ENCODE measurements around the gene RICTOR. TPM values are rescaled to one million over a fixed set of nuclear protein-coding genes. Genes with fewer than 3 reads are reported as not detected.
A peak's percentile ranks its signal among the peaks of the same experiment; 100 is the strongest.

Gene RICTOR
- total RNA-seq, 1 donor from 2014 or later, result 35.0 TPM

DNA sequence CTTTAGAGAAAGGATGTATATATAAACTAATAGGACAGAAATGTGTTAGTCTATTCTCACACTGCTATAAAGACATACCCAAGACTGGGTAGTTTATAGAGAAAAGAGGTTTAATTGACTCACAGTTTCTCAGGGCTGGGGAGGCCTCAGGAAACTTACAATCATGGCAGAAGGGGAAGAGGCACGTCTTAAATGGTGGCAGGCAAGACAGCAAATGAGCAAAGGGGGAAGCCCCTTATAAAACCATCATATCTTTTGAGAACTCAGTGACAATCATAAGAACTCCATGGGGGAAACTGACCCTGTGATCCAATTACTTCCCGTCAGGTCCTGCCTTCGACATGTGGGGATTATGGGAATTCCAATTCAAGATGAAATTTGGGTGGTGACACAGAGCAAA is 8.8 kb upstream of the RICTOR start:
- no peaks in the 10 kb centered on the region for H3K27me3 ChIP-seq (ENCODE audit: low read depth)
- no peak overlapping the region for H3K27ac ChIP-seq (replicated peaks)
- peaks cover 9% of the 10 kb centered on the region for H3K4me1 ChIP-seq
- H3K9me3 ChIP-seq (replicated peaks), result no peaks in the 10 kb centered on the region
- no peak overlapping the region for H3K4me3 ChIP-seq
- no peak for DNase-seq
- no peaks in the 10 kb centered on the region for H3K36me3 ChIP-seq
- intact Hi-C loops (cut with micrococcal nuclease), result loop anchor here (5.0 kb wide), 1 partner anchor 86 kb away; no protein-coding TSS in a partner anchor
- TF ChIP-seq, protein P1, sequence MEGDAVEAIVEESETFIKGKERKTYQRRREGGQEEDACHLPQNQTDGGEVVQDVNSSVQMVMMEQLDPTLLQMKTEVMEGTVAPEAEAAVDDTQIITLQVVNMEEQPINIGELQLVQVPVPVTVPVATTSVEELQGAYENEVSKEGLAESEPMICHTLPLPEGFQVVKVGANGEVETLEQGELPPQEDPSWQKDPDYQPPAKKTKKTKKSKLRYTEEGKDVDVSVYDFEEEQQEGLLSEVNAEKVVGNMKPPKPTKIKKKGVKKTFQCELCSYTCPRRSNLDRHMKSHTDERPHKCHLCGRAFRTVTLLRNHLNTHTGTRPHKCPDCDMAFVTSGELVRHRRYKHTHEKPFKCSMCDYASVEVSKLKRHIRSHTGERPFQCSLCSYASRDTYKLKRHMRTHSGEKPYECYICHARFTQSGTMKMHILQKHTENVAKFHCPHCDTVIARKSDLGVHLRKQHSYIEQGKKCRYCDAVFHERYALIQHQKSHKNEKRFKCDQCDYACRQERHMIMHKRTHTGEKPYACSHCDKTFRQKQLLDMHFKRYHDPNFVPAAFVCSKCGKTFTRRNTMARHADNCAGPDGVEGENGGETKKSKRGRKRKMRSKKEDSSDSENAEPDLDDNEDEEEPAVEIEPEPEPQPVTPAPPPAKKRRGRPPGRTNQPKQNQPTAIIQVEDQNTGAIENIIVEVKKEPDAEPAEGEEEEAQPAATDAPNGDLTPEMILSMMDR (IDR thresholded peaks at IDR 0.05; ENCODE audit: borderline replicate concordance), result no peak

DNA sequence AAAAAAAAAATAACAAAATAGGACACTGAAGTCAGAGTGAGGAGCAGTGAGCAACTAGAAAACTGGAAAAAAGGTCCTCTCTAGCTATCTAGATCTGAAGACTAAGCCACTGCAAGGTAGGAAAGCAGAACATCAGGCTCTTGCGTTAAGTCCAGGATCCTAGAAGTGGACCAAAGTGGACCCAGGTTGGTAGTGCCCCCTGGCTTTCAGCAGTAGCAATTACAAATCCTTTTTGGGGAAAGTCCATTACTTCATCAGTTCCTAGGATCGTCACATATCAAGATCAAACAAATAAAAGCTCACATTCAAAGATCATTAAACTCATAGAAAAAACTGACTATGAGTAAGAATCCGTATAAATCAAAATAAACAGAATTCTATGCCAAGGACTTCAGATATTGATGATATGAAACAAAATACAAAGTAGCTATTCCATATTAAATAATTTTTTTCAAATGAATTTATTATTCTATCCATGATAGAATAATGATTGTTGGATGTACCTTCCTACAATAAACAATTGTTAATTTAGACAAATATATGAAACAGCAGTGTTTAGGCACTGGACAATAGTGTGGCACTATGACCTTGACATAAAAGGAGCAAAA is 6.5 kb upstream of the RICTOR start:
- Histone ChIP-seq H3K9me3 (replicated peaks) (no peaks in the 10 kb centered on the region), H3K4me3 (no peak overlapping the region), H3K27ac (replicated peaks) (no peak overlapping the region), H3K4me1 (peaks cover 20% of the 10 kb centered on the region), H3K36me3 (no peaks in the 10 kb centered on the region), H3K27me3 (ENCODE audit: low read depth) (no peaks in the 10 kb centered on the region)
- TF ChIP-seq, protein P1 (IDR thresholded peaks at IDR 0.05; ENCODE audit: borderline replicate concordance), result peak; percentile 88
- intact Hi-C loops (cut with micrococcal nuclease), result loop anchor here (5.0 kb wide), 1 partner anchor 83 kb away; no protein-coding TSS in a partner anchor
- DNase-seq, result no peak

DNA sequence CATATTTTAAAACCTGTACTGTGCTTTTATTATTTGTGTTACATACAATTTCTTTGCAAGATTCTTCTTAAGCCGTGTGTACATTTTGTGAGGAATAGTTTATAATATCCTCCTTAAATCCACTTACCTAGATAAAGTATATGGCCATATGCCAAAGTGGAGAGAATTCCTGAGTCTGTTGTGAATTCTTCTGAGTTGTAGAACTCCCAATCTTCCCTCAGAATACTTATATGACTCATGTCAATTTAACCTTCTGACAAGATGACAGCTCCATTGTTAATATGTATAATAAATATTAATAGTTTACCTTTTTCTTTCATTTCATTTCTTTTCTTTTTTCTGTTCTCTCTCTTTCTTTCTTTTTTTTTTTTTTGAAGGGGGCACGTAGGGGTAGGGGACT is 6.0 kb upstream of the RICTOR start:
- no peaks in the 10 kb centered on the region for H3K36me3 ChIP-seq
- no peak for DNase-seq
- peaks cover 25% of the 10 kb centered on the region for H3K4me1 ChIP-seq
- H3K27me3 ChIP-seq (ENCODE audit: low read depth), result no peaks in the 10 kb centered on the region
- no peak overlapping the region for H3K4me3 ChIP-seq
- TF ChIP-seq, protein P1 (IDR thresholded peaks at IDR 0.05; ENCODE audit: borderline replicate concordance), result no peak
- no peaks in the 10 kb centered on the region for H3K9me3 ChIP-seq (replicated peaks)
- no peak overlapping the region for H3K27ac ChIP-seq (replicated peaks)
- intact Hi-C loops (cut with micrococcal nuclease), result loop anchor here (5.0 kb wide), 1 partner anchor 83 kb away; no protein-coding TSS in a partner anchor

DNA sequence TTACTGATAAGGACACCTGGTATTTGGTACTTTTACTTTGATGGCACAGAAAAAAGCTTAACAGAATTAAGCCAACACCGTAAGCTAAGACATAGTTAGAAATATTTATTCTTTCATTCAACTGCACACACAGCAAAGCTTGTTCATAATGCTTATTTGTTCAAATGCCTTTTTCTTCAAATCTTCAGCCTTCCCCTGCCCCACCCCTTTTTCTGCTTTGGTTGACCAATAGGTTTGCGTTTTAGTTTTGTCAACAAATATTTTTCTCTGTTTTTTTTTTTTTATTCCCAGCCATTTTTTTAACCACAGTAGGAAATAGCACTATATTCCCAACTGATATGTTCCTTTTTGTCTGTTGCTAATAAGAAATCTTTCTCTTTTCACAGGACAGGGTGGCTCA is 4.9 kb upstream of the RICTOR start:
- TF ChIP-seq, protein P1 (IDR thresholded peaks at IDR 0.05; ENCODE audit: borderline replicate concordance), result no peak
- Histone ChIP-seq H3K4me1 (peaks cover 32% of the 10 kb centered on the region), H3K27me3 (ENCODE audit: low read depth) (no peaks in the 10 kb centered on the region), H3K4me3 (no peak overlapping the region), H3K27ac (replicated peaks) (no peak overlapping the region), H3K9me3 (replicated peaks) (no peaks in the 10 kb centered on the region), H3K36me3 (no peaks in the 10 kb centered on the region)
- DNase-seq, result no peak
- intact Hi-C loops (cut with micrococcal nuclease), result loop anchor here (5.0 kb wide), 1 partner anchor 67 kb away; no protein-coding TSS in a partner anchor

DNA sequence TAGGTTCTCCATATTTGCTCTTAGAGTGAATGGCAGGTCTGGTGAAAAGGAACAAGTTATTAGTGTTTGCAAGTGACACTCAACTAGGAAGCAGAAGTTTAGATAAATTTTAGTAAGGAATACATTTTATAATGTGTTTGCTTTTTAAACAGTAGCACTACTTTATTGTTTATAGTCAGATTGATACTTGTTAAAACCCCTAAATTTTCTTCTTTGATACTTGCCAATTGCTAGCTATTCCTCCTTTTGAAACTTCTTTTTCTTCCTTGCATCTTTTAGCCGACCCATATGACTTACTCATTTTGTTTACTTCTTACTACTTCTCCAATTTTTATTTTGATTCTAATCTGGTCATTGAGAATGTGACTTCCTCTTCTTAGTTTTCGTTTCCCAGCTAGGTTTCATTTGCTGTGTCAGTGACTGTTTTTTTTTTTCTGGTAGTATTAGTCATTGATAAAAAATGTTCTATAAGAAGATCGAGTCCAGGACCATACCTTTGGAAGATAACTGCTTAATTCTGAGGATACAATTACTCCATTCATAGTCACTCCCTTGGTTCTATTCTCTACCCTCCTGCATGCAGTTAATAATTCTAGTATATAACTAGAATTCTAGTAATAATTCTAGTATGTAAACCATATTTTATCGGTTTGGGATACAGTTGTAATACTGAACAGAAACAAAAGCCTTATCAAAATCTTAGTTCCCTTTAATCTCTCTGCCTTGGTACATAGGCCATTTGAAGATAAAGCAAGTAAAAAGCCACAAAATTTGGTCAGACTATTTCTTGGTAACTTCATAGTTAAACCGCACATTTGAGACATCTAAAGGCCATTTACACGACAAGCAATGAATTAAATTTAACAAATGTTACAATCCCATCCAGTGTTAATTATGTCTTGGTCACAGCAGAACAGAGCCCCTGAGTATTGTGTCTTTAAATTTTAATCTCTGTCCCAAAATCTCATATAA is 2.8 kb upstream of the RICTOR start:
- Histone ChIP-seq H3K36me3 (no peaks in the 10 kb centered on the region), H3K9me3 (replicated peaks) (no peaks in the 10 kb centered on the region), H3K27me3 (ENCODE audit: low read depth) (no peaks in the 10 kb centered on the region), H3K4me3 (peak overlapping the region; percentile 91), H3K27ac (replicated peaks) (peak overlapping the region; percentile 99), H3K4me1 (peaks cover 52% of the 10 kb centered on the region)
- no peak for DNase-seq
- intact Hi-C loops (cut with micrococcal nuclease), result loop anchor here (5.0 kb wide), 1 partner anchor 65 kb away; no protein-coding TSS in a partner anchor
- TF ChIP-seq, protein P1 (IDR thresholded peaks at IDR 0.05; ENCODE audit: borderline replicate concordance), result no peak

Measured in left ventricle myocardium inferior (tissue), 1 donor.